ENCODE results near the gene DGKI.

The DGKI gene

DNA sequence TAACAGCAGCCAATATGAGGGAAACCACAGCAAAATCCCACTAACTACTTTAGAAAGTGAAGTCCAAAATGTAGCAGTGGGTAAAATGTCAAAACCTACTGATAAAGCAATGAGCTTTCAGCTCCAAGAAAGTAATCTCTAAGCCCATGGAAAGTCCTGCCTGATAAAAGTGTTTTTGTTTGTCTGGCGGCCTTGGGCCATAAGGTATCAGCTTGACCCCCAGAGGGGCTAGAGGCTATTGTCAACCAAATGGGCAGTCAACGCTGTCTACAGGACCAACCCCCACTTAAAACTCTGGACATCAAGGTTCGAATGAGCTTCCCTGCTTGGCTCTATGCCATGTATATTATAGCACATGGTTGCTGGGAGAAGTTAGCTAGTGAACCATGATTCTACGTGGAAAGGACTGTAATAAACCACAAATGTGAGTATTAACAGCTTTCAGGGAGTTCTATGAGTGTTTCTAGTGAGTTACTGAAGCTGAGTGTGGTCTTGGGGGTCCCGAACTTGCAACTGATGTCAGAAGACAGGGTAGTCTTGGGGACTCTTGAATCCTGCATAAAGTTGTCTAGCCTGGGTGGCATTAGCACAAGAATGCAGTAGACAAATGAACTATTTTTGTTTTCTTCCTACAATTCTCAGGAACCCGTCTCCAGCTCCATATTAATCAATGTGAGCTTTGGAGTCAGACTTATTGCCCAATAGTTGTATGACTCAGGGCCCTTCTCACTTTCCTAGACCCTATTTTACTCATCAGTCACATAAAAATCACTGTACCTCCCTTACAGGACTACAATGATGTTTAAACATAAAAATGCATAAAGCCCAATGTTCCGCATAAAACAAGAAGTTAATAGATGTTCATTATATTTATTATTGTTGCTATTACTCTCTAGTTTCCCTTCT is 164.9 kb downstream of the DGKI start:
- DNase-seq = no peak

DNA sequence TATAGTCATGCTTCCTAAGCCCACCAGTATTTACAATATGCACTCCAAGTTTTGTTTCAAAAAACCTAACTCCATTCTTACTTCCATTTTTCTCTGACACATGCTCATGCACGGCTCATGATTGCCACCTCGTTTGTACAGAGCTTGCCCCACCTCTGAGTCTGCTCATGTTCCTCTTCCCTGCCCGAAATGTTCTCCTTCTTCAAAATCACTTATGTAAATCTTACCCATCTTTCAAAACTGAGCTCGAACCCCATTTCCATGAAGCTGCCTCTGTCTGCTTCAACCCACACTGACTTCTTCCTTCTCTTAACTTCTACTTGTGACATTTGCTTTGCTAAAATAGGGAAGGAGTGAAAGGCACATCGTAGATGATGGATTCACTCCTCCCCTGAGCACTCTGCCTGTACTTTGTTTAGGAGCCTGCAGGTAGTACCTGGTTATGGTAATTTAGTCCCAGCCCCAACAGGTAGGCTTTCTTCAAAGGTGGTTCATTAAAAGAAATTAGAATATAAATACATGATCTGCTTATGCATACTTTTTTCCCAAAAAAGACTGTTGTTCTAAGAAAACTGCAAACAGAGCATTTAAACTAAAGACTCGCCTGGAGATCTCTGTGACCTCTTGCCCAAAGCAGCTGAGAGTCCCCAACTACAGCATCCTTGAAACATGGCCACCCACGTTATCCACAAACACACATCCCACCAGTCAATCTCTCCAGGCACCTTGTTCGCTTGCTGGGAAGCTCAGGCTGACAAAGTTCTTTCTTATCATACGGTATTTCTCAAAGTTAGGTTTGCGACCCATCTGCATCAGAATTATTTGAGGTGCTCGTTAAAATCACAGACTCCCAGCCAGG is 172.0 kb downstream of the DGKI start:
- DNase-seq = no peak

DNA sequence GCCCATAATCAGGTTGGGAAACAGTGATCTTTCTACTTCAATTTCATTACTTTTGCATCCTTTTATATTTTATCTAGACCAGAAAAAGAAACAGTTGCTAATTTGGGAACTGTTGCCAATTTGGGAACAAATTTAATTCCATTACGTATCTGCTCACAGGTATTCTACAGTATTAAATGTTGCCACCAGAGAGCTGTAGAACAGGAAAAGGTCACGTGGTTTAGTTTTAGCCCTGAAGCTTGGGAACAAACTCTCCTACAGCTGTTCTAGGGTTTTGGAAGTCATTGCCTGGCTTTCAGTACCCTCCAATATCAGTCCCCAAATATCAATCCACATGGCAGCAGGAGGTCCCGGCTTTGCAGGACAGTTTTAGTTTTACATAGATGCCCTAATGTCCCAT is 172.7 kb downstream of the DGKI start:
- DNase-seq = no peak

DNA sequence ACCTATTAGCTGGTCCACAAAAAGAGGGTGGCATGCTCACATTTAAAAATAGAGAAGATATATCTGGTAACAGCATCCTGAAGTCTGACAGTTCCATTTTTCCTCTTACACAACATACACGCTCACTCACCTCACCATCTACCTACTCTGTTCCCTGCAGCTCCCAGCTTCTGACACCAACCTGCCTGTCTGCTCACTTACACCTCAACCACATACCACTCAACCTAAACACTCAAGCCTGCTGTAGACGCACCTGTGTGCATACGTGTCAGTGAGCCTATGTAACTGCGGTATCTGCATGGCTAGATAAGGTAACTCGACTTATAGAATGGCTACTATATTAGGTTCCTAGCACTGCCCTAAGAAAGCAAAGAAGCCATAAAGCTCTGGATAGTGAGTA is 174.9 kb downstream of the DGKI start:
- no peak for DNase-seq

DNA sequence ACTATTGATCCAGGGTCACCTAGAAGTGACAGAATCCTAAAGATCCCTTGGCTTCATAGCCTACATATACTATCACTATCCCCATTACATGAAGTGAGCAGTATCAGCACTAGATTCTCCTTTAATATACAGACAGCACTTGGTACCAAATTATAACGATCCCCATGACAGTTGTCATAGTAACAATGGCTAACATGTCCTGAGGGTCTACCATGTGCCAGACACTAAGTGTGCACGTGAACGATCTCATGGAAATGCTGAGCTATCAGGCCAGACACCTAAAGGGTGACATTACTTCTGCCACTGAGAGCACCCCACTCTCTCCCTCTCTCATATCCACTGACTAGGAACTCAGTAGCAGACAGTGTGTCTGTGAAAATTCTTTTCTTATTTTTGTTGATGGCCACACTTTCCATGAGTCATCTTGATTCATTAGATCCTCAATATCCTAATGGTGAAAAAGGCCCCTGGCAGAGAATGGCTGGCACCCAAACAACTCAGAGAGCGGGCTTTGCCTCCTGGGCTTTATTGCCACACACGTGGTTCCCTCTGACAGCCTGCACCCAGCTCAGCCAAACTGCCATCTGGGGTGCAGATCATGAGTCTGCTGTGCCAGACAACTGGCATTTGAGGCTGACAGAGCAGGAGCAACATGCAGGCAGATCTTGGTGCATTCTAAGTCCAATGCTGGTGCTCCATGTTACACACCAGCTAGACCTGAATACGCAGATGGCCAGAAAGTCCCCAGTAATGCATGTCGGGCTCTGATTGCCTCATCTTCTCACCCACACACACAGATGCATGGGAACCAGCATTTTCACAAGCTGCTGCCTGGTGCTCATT is 176.3 kb downstream of the DGKI start:
- DNase-seq = no peak

DNA sequence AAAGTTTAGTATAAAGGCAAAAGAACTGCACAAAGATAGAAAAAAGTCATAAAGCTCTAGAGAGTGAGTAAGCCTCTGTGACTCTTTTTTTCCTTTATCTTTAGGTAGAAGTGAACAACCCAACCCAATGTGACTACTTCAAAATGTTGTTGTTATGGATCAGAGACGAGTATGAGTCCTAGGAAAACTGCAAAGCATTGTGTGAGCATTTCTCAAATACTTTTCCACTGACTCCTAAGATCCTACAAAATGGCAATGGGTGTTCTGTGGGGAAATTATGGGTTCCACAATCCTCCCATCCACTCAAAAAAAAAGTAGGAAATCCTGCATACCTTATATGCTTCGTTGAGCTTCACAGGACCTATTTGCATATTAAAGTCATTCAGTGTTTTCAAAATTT is 177.1 kb downstream of the DGKI start:
- DNase-seq = no peak

DNA sequence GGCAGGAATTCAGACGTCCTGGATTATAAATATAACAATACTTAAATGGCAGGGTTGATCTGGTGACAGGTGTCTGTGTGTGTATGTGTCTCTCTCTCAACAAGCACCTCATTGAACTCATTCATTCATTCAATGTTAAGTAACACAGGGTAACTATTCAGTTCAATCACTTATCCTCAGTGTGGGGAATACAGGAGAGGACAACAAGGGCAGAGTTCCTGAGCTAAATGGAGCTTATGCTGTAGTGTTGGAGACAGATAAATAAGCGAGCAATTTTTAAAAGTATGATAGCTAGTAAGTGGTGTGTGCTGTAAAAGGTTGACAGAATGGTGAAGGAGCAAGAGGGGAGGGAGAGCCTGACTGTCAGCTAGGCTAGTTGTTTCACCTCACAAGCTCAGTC is 178.4 kb downstream of the DGKI start:
- DNase-seq = no peak

DNA sequence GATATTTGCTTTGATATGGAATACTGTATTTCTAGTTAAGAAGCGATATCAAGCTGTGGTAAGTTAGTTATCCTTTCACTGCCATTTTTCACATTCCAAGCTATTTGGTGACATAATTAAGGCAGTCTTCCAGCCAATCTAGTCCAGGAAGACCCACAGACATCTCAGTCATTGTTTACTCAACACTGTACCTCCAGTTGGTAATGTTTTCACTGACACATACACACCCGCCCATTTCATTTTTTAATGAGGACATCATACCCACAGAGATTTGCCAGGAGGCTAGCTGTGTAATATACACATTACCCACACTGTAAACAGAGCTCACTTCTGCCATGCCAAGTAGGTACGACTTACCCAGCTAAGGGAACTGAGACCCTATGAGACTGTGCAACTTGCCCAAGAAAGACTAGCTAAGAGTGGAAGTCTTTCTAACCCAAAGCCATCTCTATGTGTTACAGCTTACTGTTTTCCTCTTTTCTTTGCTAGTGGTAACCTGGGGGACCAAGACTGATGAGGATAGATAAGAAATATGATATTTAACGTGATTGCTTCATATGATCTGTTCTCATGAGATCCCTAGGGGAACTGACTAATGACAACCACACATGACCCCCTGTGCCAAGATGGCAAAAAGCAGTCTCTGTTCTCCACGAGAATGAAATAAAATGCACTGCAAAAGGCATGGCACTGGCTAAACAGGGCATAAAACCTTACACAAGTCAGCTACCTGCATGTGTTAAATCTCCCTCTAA is 179.0 kb downstream of the DGKI start:
- DNase-seq = no peak

DNA sequence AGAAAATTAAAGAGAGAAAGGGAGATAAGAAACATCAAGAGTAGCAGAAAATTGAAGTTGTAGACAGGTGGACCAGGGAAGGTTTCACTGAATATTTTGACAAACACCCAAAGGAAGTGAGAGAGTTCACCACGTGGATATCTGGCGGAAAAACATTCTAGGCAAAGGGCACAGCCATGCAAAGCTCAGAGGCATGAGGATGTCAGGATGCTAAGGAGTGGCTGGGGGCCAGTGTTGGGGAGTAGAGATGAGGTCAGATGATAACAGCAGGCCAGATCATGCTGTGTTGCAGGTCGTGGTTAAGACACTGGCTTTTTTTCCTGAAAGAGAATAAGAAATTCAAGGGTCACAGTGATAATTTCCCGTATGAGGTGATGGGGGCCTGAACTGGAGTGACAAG is 181.9 kb downstream of the DGKI start:
- no peak for DNase-seq

DNA sequence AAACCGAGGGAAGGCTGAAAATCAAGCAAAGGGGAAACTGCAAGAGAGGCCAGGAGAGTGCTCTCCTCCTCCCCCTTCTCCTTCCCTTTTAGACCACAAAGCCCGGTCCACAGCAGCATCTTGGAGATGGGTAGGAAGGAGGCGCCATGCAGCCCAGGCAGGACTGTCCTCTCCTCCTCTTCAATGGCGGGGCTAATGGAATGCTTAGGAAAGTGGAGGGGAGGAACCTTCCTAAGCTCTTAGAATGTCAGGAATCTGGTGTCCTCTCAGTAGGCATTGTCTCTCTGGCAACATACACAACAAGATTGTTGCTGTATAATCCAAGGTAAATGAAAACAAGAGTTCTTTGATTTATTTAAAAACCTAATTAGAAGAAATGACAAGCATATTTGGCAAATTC is 185.1 kb downstream of the DGKI start:
- DNase-seq = no peak

DNA sequence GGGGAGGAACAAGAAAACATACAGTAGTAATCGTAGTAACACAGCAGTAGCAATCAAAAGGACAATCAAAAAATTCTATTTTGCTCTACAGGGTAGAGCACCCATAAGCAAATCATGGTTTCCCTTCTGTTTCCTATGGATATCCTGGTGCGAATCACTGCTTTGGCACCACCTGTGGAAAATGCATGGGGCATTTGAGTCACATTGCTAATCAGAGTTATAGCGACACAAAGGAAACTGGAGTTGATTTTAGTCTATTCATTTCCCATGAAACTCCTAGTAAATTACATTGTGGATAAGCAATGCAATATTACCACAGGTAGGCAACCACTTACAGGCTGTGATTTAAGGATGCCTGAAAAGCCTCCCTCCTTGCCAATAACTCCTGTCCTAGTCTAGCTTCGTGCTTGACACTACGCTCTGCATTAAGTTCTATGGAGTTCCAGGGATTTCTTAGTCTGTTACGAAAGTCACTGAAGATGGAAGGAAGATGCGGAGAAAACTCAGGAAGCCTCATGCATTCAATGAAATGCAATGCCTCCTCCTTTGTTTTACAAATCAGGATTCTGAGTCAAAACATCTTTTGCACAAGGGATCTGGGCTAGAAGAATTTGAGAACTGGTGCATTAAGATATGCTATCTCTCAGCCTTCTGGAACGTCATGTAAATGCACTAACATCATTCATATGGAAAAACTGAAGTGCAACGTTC is 188.4 kb downstream of the DGKI start:
- no peak for DNase-seq

DNA sequence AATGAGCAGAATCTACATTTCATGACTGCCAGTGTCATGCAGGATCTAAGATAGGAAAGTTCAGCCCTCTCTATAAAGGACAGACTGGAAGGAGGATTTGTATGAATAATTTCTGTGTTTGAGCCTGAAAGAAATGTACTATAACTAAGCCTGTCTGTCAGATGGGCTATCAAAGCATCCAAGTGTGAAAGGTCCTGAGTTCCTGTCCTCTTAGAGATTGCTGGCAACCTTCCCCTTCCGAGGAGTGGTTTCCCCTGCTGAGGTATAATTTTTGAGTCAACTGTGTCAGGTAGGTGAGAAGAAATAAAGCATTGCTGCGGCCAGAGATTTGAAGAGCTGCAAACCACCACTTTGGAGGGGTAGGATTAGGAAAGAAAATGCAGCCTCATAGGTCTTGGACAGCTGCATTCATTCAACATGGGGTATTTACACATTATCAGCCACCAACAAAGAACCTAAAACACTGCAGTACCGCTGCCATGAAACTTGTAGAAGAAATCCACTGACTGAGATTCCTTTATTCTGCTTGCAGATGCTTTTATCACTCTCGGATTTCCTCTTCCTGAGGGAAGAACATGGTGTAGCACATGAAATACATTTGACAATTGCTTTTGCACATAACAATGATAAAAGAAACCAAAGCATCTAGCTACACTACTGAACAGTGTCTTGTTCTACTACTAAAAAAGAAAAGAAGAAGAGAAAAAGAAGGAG is 189.1 kb downstream of the DGKI start:
- DNase-seq = no peak

DNA sequence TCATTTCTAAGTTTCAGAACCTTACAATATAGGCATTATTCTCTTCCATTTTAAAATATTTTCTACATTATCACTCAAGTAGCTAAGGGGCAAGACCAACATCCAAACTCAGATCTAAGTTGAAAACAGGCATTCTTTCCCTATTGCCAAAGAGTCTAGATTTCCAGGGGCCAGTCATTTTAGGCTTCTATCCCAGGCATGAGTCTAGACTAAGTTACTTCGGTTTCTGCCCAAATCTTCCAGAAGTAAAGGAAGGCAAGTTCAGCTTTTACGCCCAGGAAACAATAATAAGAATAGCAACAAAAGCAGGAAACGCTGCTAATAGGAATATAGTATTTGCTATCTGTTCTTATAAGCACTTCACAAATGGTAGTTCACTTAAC is 189.9 kb downstream of the DGKI start:
- DNase-seq = no peak

DNA sequence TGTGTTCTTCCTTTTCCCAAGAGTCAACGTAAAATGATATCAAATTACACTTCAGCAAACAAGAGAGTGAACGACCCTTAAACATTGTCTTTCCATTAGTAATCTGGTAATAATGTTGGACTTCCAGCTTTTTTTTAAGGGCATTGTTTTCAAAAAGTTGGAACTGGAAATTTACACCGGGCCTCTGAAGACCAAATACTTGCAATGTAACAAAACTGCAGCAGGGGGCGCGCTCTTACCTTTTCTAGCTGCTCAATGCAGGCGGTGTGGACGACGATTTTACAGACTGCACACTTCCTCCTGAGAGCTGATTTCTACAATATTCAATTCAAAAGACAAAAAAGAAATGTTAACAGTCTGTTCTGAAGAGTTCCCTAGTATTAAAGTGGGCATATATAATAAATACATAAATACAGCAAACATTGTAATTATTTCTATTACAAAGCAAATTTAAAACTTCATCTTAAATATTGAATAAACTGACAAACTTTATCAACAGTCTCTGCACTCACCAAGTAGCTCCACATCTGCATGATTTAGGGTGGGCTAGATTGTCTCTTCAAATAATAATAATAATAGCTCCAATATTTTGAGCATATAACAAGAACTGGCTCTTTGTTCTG is 190.4 kb downstream of the DGKI start:
- peak; percentile 50 for DNase-seq

DNA sequence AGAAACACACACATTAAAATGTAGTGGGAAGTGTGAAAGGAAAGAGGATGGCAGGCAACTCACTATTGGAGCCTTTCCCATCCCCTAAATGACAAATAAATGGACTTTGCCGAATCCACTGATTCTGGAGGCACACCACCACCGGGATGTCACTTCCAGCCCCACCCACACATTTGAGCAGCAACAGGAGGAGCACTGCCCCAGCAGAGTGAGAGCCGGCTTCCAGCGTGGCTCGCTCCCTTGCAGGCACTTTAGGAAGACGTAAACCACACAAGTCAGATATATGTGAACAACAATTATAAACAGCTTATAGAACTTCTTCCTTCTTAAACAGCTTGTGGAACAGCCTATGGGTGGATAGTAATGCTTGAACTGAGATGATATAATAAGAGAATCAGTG is 191.0 kb downstream of the DGKI start:
- no peak for DNase-seq

DNA sequence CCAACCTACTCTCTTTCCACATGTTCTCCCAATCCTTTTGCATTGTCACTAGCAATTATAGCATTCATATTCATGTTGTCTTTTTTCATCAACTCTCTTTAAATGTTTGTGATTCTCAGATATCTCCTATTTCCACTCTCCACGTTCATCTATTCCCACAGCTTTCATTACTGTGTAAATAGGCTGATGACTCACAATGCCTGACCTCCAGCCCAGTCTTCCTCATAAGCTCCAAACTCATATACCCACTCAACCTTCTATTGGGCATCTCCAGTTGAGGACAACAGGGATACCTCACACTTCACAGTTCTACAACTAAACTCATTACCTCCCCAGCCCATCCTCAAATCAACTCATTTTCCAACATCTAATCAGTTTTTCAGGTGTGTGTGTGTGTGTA is 194.1 kb downstream of the DGKI start:
- DNase-seq = no peak

DNA sequence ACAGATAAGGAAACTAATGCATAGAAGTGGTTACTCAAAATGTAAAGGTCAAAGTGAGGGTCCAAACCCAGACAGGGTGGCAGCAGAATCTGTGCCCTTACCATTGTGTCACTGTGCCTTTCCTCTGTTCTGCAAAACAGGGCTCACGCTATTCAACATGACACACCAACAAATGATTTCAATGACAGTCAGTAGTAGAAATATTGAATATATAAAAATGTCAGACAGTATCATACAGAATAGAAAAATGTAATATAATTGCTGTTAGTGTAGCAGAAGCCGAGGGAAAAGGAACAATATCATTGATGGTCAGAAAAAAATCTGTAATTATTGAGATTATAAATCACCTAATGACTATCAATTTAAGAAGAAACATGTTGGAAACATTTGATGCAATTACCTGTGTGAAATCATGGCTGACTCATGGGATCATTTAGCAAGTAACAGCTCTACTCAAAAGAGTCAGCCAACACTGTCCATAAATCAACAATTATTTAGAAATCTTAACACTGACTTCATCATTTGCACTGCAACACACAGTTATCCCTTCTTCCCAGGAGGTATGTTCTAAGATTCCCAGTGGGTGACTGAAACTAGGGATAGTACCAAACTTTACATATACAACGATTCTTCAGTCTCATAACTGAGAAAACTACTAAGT is 198.7 kb downstream of the DGKI start:
- DNase-seq = no peak

DNA sequence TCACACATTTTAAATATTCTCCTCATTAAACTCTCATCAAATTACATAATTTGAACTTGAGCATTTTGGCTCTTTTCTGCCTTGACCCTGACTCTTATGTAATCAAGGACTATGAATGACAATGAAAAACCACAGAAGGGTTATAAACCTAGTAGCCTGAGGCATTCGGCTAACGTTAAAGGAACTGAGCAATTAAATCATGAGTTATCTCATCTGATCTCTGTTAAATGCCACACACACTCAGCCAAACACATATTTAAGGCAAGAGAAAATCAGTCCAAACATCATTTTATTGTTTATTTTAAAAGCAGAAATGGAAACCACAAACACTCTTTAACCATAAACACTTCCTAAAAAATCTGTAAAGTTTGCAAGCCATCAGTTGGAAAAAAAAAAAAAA is 204.3 kb downstream of the DGKI start:
- no peak for DNase-seq

DNA sequence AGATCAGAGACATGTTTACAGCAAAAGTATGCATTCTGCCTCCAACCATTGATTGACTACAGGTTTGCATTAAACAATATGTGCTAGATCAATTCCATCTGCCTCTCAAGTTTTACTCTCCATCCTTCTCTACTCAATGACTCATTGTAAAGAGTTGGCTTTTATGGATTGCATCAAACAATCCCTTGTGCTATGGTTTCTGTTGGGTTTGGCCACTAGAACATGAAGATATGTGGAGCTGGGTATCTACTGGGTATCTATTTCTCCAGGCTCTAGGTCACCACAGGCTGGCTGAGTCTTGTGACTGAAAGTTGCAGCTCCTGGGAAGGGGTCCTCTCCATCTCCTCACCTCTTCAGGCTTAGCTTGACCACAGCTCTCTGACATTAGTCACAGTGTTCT is 204.7 kb downstream of the DGKI start:
- DNase-seq = no peak

DNA sequence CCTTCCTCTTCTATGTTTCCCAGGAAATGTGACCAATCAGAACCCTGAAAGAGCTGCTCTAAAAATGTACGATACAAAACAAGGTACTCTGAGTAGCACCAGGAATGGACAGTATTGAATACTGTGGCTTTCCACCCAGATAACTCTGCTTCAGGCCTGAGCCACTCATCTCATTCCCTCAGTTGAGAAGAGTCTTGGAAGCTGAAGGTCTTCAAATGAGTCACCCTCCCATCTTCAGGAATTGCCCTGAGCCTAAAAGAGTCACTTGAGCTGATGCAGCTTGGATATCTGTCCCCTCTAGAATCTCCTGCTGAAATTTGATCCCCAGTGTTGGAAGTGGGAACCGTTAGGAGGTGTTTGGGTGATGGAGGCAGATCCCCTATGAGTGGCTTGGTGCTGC is 210.4 kb downstream of the DGKI start:
- DNase-seq = no peak

All from CD4-positive, alpha-beta T cell treated with Interleukin-6 for 4 hours (primary cell).